ENCODE data around the gene YPEL2.
"Not testable (repeated sequence)": the region's sequence is repeated elsewhere in the genome, so short reads cannot be mapped to it uniquely, and the experiment has no call there.

The YPEL2 gene

DNA sequence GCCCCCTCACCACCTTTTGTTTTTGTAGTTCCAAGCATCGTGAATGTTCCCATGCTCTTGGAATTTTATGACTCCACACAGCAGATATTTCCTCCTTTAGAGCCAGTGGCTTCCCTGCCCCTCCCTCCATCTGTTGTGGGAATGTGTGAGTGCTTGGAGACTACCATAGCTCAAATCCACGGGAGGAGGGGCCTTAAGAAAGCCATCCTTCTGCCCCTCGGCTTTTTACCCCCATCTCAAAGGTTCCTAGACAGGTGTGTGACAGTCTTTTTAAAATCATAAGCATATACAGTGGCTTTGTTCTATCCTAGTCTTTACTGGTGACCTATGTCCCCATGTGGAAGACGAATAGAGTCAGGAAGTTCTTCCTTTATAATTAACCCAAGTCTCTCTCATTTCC, 47.2 kb downstream of the YPEL2 start:
- no peak for DNase-seq

GRCh38 chr17:59380474-59380873, 49.0 kb downstream of the YPEL2 start:
- no peak for DNase-seq

DNA sequence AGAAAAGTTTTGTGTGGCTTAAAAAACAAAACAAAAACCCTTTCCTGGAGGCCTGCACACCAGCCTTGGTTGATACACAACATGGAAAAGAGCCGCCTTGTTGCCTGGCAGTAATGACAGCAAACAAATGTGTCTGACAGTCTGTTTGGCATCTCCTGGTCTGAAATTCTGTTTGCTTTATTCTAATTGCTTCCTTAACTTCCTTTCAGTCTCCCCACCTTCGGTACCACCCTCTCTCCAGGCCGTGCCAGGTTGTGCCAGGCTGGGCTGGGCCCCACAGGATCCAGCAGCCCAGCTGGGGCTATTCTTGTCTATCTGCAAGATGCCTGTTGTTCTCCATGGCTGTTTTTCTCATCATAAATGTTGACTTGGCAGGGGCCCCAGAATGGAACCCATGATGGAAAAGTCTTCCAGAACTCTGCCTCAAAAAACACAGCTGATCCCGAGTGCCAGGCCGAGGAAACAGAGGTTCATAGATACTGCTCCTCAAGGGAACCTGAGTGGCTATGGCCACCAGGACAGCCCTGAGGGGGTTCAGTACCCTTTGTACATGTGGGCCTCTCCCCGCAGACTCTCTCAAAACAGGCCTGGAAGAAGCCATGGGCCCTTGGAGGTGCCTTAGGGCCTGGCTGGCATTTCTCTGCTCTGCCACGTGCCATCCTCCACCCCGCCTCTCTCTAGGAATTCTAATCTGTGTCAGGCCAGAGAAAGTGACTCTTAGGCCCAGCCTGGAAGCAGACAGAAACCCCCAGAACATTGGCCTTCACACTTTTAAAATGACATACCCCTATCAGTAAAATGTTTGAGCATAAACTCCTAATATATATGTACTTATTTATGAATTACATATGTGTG, 50.5 kb downstream of the YPEL2 start:
- no peak for DNase-seq

- no peak for DNase-seq
Measured at GRCh38 chr17:59383893-59384292, 52.4 kb downstream of the YPEL2 start.

- no peak for DNase-seq
Measured at GRCh38 chr17:59387351-59388068, 56.1 kb downstream of the YPEL2 start.

DNA sequence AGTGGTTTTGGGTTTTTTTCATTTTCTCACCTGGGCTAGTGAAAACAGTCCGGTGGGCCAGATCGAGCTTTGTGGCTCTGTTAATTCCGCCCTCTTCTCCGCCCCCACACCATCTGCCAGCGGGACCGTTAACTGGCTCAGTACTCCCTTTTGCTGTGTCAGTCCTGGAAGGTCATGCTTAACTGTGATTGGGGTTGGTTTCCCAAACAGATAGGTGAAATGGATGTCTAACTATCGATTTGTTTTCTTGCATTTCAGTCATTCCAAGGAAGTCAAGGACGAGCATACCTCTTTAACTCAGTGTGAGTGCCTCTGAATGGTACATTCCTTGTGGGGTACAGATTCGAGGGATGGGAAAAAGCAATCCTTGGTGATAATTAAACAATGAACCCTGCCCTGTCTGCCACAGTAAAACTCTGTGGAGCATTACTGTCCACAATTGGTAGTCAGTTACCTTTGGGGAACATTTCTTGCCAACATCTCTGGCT, 56.7 kb downstream of the YPEL2 start:
- DNase-seq = no peak

GRCh38 chr17:59389066-59389465, 57.6 kb downstream of the YPEL2 start:
- no peak for DNase-seq

GRCh38 chr17:59391021-59391420, 59.6 kb downstream of the YPEL2 start:
- DNase-seq = no peak

DNA sequence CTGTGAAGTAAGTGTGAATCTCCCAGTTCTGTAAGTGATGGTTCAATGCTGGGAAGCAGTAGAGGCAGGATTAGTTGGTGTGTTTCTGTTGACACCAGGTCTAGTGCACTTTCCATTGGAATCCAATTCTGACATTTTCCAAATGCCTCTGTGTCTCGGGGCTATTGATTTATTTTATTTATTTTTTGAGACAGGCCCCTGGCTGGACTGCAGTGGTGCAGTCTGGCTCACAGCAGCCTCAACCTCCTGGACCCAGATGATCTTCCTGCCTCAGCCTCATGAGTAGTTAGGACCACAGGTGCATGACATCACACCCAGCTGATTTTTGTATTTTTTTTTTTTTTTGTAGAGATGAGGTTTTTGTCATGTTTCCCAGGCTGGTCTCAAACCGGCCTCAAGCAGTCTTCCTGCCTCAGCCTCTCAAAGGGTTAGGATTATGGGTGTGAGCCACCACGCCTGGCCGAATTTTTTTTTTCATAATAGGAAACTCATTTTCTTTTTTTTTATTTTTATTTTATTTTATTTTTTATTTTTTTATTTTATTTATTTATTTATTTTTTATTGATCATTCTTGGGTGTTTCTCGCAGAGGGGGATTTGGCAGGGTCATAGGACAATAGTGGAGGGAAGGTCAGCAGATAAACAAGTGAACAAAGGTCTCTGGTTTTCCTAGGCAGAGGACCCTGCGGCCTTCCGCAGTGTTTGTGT, 61.7 kb downstream of the YPEL2 start:
- DNase-seq = no peak

- not testable (repeated sequence) for DNase-seq
Measured at GRCh38 chr17:59393742-59394410, 62.4 kb downstream of the YPEL2 start.

GRCh38 chr17:59396134-59396826, 64.8 kb downstream of the YPEL2 start:
- no peak for DNase-seq

GRCh38 chr17:59397316-59398073, 66.0 kb downstream of the YPEL2 start:
- no peak for DNase-seq

DNA sequence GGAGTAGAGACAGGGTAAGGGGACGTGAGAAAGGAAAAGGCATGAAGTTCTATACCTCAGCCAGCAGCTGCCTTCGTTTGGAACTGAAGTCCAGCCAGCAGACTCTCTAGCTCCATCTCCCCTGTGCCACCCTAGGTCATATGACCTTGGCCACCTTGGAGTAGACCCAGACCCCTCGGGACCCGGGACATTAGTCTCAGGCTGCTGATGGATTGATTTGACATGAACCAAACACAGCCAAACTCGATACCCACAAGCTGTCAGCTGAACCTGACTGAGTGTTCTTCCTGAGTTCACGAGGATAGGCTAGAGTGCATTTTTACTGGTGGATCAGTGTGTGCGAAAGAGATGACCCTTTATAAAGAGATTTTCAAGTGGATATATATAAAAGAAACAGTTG, 68.5 kb downstream of the YPEL2 start:
- no peak for DNase-seq

DNA sequence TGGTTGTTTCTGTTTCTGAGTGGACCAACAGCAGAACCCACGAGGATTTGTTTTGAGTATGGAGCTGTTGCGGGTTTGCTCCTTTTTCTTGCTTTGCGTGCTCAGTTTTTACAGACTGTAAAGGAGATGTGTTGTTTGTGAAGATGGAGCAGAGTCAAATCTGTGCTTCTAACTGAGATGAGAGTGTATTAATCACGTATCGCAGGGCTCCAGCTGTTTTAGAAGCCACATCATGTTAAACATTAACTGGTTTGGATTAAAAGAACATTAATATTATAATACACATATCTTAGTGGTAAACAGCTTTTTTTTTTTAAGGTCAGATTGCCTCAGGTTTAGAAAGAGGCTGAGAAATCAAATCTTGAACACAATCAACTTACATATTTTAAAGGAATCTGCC, 69.4 kb downstream of the YPEL2 start:
- no peak for DNase-seq

- DNase-seq = no peak
Measured at GRCh38 chr17:59401274-59401673, 69.8 kb downstream of the YPEL2 start.

- no peak for DNase-seq
Measured at GRCh38 chr17:59401725-59402124, 70.3 kb downstream of the YPEL2 start.

DNA sequence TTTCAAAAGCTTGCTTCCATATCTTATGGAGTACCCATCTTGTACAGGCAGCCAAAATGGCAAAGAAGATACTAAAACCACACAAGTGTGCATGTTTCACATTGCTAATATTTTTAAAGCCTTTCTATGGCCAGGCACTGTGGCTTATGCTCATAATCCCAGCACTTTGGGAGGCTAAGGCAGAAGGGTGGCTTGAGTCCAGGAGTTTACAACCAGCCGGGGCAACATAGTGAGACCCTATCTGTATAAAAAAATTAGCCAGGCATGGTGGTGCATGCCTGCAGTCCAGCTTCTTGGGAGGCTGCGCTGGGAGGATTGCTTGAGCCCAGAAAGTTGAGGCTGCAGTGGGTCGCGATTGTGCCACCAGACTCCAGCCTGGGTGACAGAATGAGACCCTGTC, 71.3 kb downstream of the YPEL2 start:
- no peak for DNase-seq

DNA sequence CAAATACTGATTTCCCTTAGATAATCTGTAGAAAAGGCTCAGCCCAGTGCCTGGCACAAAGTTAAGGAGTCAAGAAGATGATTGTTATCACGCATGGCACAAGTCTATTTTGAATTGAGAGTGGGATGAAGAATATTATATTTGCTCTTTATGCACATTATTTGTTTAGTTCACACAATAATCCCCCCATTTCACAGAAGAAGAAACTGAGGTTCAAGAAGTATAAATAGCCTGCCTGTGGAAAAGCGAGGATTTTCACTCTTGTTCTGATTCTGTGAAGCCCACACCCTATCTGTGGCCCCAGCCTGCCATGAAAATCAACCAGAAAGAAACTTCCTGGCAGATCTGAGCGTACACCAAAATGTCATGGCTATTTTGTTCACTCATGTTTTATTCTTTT, 73.0 kb downstream of the YPEL2 start:
- no peak for DNase-seq

GRCh38 chr17:59405944-59406705, 74.7 kb downstream of the YPEL2 start:
- DNase-seq = no peak

- DNase-seq = no peak
Measured at GRCh38 chr17:59406808-59407381, 75.4 kb downstream of the YPEL2 start.

Measured in CD4-positive, alpha-beta T cell treated with Interleukin-21 for 1 hour (primary cell).